HepG2 (cell line): Measurements from ENCODE around the gene PANK1. TPM values are rescaled to one million over a fixed set of nuclear protein-coding genes. Genes with fewer than 3 reads are reported as not detected.

ENCODE experiments used
- ATAC-seq: fragments of 200-7000 bp; cut with Tn5 transposase; 3 replicates; pipeline ENCODE4 v1.9.1; 2020; ENCODE audit warnings: mild to moderate bottlenecking, moderate library complexity
- BruUV-seq: library from RNA; stranded (reverse); fragments of 400-500 nt; replicated peaks from 2 replicates; lab custom pipeline; 2021; lab: Mats Ljungman, UMichigan
- CTCF ChIA-PET: fragments of 300-600 bp; formaldehyde crosslinking; extraction: SDS; loops from one replicate; lab custom pipeline; 2021; ENCODE audit warnings: low total read pairs, inconsistent platforms, low intra/inter-chr PET ratio; lab: Yijun Ruan, JAX
- POLR2A ChIA-PET: fragments of 350-600 bp; sonication (Branson Sonifier 250); formaldehyde crosslinking; loops from one replicate; lab custom pipeline; 2020; ENCODE audit warnings: antibody characterized with exemption, inconsistent platforms; lab: Yijun Ruan, JAX
- DNase-seq: peaks from one replicate; pipeline ENCODE4 v3.0.0-alpha.2; 2015; ENCODE audit warnings: low spot score
- FAIRE-seq: peaks from 3 replicates; lab custom pipeline; 2011; peaks lifted over from hg19 to GRCh38; lab: Jason Lieb, UNC
- H2AFZ ChIP-seq: one replicate; pipeline ENCODE4 v1.6.1; 2011; ENCODE audit warnings: low read length, inconsistent platforms
- H3K27ac ChIP-seq: fragments of 300-600 bp; 3 replicates; pipeline ENCODE4 v1.8.0; 2011; ENCODE audit warnings: mixed run types, mild to moderate bottlenecking, mixed read lengths, low read length, inconsistent platforms; ENCODE audit not compliant: insufficient read depth; ENCODE audit errors: extremely low read length
- H3K27me3 ChIP-seq, 2 experiments: fragments of 200-600 bp in 1 of 2; 2 replicates in 1 of 2; 3 replicates in 1 of 2; pipeline versions ENCODE4 v1.6.0 to v1.8.0; 2011; ENCODE audit warnings: low read length in 2 of 2, mild to moderate bottlenecking in 2 of 2, moderate library complexity in 2 of 2, inconsistent platforms in 1 of 2; ENCODE audit not compliant: insufficient read depth in 2 of 2, control insufficient read depth in 1 of 2
- H3K36me3 ChIP-seq, 2 experiments: fragments of 200-600 bp in 1 of 2; replicated peaks in 1 of 2; 2 replicates in 1 of 2; 3 replicates in 1 of 2; pipeline versions ENCODE4 v1.5.1 to v1.8.0; 2011; ENCODE audit warnings: low read length in 2 of 2, inconsistent platforms in 1 of 2; ENCODE audit not compliant: insufficient read depth in 2 of 2, control insufficient read depth in 1 of 2
- H3K4me1 ChIP-seq: 2 replicates; pipeline ENCODE4 v1.5.1; 2012; ENCODE audit warnings: low read length, inconsistent platforms; ENCODE audit not compliant: insufficient read depth
- H3K4me2 ChIP-seq: 2 replicates; pipeline ENCODE4 v1.6.0; 2011; ENCODE audit warnings: low read depth, low read length, inconsistent platforms
- H3K4me3 ChIP-seq, 3 experiments: fragments of 200-600 bp in 1 of 3; sonication (generic), shearing (Covaris generic) in 1 of 3; replicated peaks in 1 of 3; 2 replicates each; pipeline ENCODE4 v1.5.1; 2011 to 2016; ENCODE audit warnings: low read length in 3 of 3, inconsistent platforms in 2 of 3, low read depth in 2 of 3, mild to moderate bottlenecking in 2 of 3, control low read depth in 1 of 3, mixed read lengths in 1 of 3; ENCODE audit not compliant: insufficient read depth in 1 of 3
- H3K79me2 ChIP-seq: one replicate; pipeline ENCODE4 v1.6.1; 2011; ENCODE audit warnings: low read length, inconsistent platforms; ENCODE audit not compliant: insufficient read depth
- H3K9ac ChIP-seq: 2 replicates; pipeline ENCODE4 v1.6.0; 2011; ENCODE audit warnings: mild to moderate bottlenecking, low read depth, low read length, inconsistent platforms; ENCODE audit not compliant: insufficient read depth
- H3K9me3 ChIP-seq: 2 replicates; pipeline ENCODE4 v1.5.1; 2012; ENCODE audit warnings: mild to moderate bottlenecking, low read length
- H4K20me1 ChIP-seq: 2 replicates; pipeline ENCODE4 v1.6.0; 2011; ENCODE audit warnings: inconsistent platforms, mild to moderate bottlenecking, low read length, moderate library complexity; ENCODE audit not compliant: insufficient read depth
- DZIP1 ChIP-seq: sonication (generic); formaldehyde crosslinking; IDR thresholded peaks from 2 replicates; pipeline ENCODE4 v1.5.0; 2020; ENCODE audit warnings: mild to moderate bottlenecking, missing genetic modification reagents
- ESRRA ChIP-seq: sonication (generic); formaldehyde crosslinking; IDR thresholded peaks from 2 replicates; pipeline ENCODE4 v1.5.1; 2020; ENCODE audit warnings: mild to moderate bottlenecking, low read depth, missing genetic modification reagents
- HINFP ChIP-seq: sonication (generic); formaldehyde crosslinking; IDR thresholded peaks from 2 replicates; pipeline ENCODE4 v1.4.0; 2020; ENCODE audit warnings: low read depth, mild to moderate bottlenecking, missing genetic modification reagents
- IRF1 ChIP-seq: sonication (generic); formaldehyde crosslinking; IDR thresholded peaks from 2 replicates; pipeline ENCODE4 v1.4.0; 2020; ENCODE audit warnings: low read depth, mild to moderate bottlenecking, missing genetic modification reagents
- KLF16 ChIP-seq, 2 experiments: sonication (generic) in 1 of 2; formaldehyde crosslinking in 1 of 2; IDR thresholded peaks; 2 replicates each; pipeline versions ENCODE4 v1.6.1 to v1.8.0; 2016 to 2023; ENCODE audit warnings: missing genetic modification reagents in 2 of 2, missing compliant biosample characterization in 1 of 2
- MIXL1 ChIP-seq: IDR thresholded peaks from 2 replicates; pipeline ENCODE4 v1.6.1; 2016
- MXI1 ChIP-seq: IDR thresholded peaks from 3 replicates; pipeline ENCODE4 v1.6.1; 2012; ENCODE audit warnings: low read depth, low read length, inconsistent platforms, borderline replicate concordance
- PATZ1 ChIP-seq: sonication (generic); formaldehyde crosslinking; IDR thresholded peaks from 2 replicates; pipeline ENCODE4 v1.4.0; 2020; ENCODE audit warnings: missing genetic modification reagents
- PHF20 ChIP-seq: sonication (generic); formaldehyde crosslinking; IDR thresholded peaks from 2 replicates; pipeline ENCODE4 v1.5.0; 2020; ENCODE audit warnings: mild to moderate bottlenecking, missing genetic modification reagents
- SNRNP70 ChIP-seq: fragments of 200-400 bp; formaldehyde crosslinking; IDR thresholded peaks from 2 replicates; pipeline ENCODE4 v1.6.1; 2017; ENCODE audit warnings: mild to moderate bottlenecking, low read depth, low read length, moderate library complexity
- ZNF263 ChIP-seq: sonication (generic); formaldehyde crosslinking; IDR thresholded peaks from 2 replicates; pipeline ENCODE4 v1.4.0; 2020; ENCODE audit warnings: missing genetic modification reagents
- ZNF432 ChIP-seq: sonication (generic); formaldehyde crosslinking; IDR thresholded peaks from 2 replicates; pipeline ENCODE4 v1.5.0; 2020; ENCODE audit warnings: missing genetic modification reagents, mild to moderate bottlenecking, borderline replicate concordance
- ZNF576 ChIP-seq: sonication (generic); formaldehyde crosslinking; IDR thresholded peaks from 2 replicates; pipeline ENCODE4 v1.4.0; 2020; ENCODE audit warnings: mild to moderate bottlenecking, missing genetic modification reagents
- ZNF616 ChIP-seq: sonication (generic); formaldehyde crosslinking; IDR thresholded peaks from 2 replicates; pipeline ENCODE4 v1.5.0; 2020; ENCODE audit warnings: low read depth, mild to moderate bottlenecking, missing genetic modification reagents
- ZNF75D ChIP-seq: sonication (generic); formaldehyde crosslinking; IDR thresholded peaks from 2 replicates; pipeline ENCODE4 v1.8.1; 2023; ENCODE audit warnings: missing genetic modification reagents, mild to moderate bottlenecking, borderline replicate concordance
- ZZZ3 ChIP-seq: sonication (generic); formaldehyde crosslinking; IDR thresholded peaks from 2 replicates; pipeline ENCODE4 v1.4.0; 2020; ENCODE audit warnings: missing genetic modification reagents, mild to moderate bottlenecking, borderline replicate concordance
- WGBS: methylation state at CpG from one replicate; pipeline ENCODE4 v1.1.6; 2017; ENCODE audit warnings: low lambda C conversion rate; 5-methylcytosine and 5-hydroxymethylcytosine counted together
- in situ Hi-C: cut with HindIII; loops from 2 replicates; pipeline ENCODE4 v1.10.0; 2017; ENCODE audit warnings: low pct_unique_long_range_greater_than_20kb; ENCODE audit not compliant: extremely low pct_ligation_motif_present
- intact Hi-C: fragments of 100-400 bp; cut with micrococcal nuclease; formaldehyde crosslinking; loops from one replicate; pipeline ENCODE4 v1.10.0; 2022; ENCODE audit not compliant: unreplicated experiment
- polyA plus RNA-seq, 8 experiments: library from polyadenylated mRNA; depleted of rRNA in 3 of 8; stranded (reverse) in 7 of 8; unstranded in 1 of 8; fragments of >200 nt; fragmentation: Illumina TruSeq in 4 of 8; extraction: Trizol in 4 of 8; gene quantifications; 2 replicates each; pipeline versions ENCODE4 v1.2.1 to v1.2.3, GENCODE V29; 2011 to 2016; ENCODE audit warnings: low read depth in 4 of 8, missing spikeins in 1 of 8, mixed read lengths in 1 of 8; ENCODE audit not compliant: insufficient read depth in 1 of 8
- total RNA-seq, 5 experiments: library from RNA; depleted of rRNA; stranded (reverse); fragments of >200 nt; fragmentation: Illumina TruSeq; extraction: Trizol; gene quantifications; 2 replicates each; pipeline ENCODE4 v1.2.3, GENCODE V29; 2016; ENCODE audit warnings: low read depth in 1 of 5

The PANK1 gene
- total and polyA plus RNA-seq, 2 of the 13 experiments (the other 11 are each of a cell fraction or from before 2014, with no cell fraction given), result 18.2 to 33.3 TPM

- no TSS peak for BruUV-seq
- POLR2A ChIA-PET, result no interaction called here
Measured at GRCh38 chr10:89536013-89536354, 109.1 kb downstream of the PANK1 start.

More at GRCh38 chr10:89536013-89536354, 109.1 kb downstream of the PANK1 start:
- Histone ChIP-seq H3K79me2 (no peaks in the 10 kb centered on the region), H3K9me3 (no peaks in the 10 kb centered on the region), H4K20me1 (no peaks in the 10 kb centered on the region), H3K4me3 (peak overlapping the region in 2 of 3 experiments; percentile 7 to 54; a peak in 2 of 6 replicates), H3K9ac (no peak overlapping the region), H3K36me3 (no peaks in the 10 kb centered on the region), H3K4me1 (no peaks in the 10 kb centered on the region), H3K4me2 (peak overlapping the region; percentile 39), H2AFZ (no peak overlapping the region), H3K27me3 (peaks cover 0 to 24% of the 10 kb centered on the region in 2 experiments; a peak in 4 of 5 replicates), H3K27ac (no peak overlapping the region)
- FAIRE-seq (no peak), DNase-seq (no peak), ATAC-seq (no peak)
- CTCF ChIA-PET, result no interaction called here
- in situ Hi-C loops, result no loop called here
- TF ChIP-seq ZNF616 (CRISPR knock-in tag), result no peak
- no peak for TF ChIP-seq ZNF432 (CRISPR knock-in tag)
- no peak for TF ChIP-seq ZNF263
- TF ChIP-seq SNRNP70, result no peak
- no peak for TF ChIP-seq KLF16 (CRISPR knock-in tag; IDR thresholded peaks at IDR 0.05)
- TF ChIP-seq ZZZ3, result no peak
- no peak for TF ChIP-seq ESRRA (CRISPR knock-in tag)
- no peak for TF ChIP-seq MXI1
- TF ChIP-seq MIXL1, result no peak
- no peak for TF ChIP-seq ZNF75D (CRISPR knock-in tag)
- TF ChIP-seq IRF1, result no peak
- no peak for TF ChIP-seq PHF20 (CRISPR knock-in tag)
- TF ChIP-seq DZIP1 (CRISPR knock-in tag), result no peak
- no peak for TF ChIP-seq PATZ1
- no peak for TF ChIP-seq HINFP (CRISPR knock-in tag)
- TF ChIP-seq ZNF576 (CRISPR knock-in tag), result no peak
- intact Hi-C loops, result no loop called here
- 51% methylated on average over 10 of the region's 16 CpGs for WGBS
